Prostate gland (tissue), 2 donors: ENCODE results near the gene NOM1. TPM values are rescaled to one million over a fixed set of nuclear protein-coding genes. Genes with fewer than 3 reads are reported as not detected.

Source experiments
- DNase-seq: peaks from one replicate; pipeline ENCODE4 v3.0.0-alpha.2; 2019; ENCODE audit warnings: low spot score
- H3K27ac ChIP-seq, 2 donors: fragments of 200-600 bp; sonication (generic); 2 replicates each; pipeline ENCODE4 v1.5.1; 2017 to 2019
- H3K27me3 ChIP-seq: fragments of 200-600 bp; sonication (generic); replicated peaks from 2 replicates; pipeline ENCODE4 v1.5.1; 2019; ENCODE audit not compliant: insufficient read depth
- H3K36me3 ChIP-seq, 2 donors: fragments of 200-600 bp; sonication (generic); 1 replicate in 1 of 2; 2 replicates in 1 of 2; pipeline versions ENCODE4 v1.5.1 to v1.8.1; 2017 to 2019
- H3K4me1 ChIP-seq: fragments of 200-600 bp; sonication (generic); replicated peaks from 2 replicates; pipeline ENCODE4 v1.5.1; 2019
- H3K4me3 ChIP-seq, 2 donors: fragments of 200-600 bp; sonication (generic); 2 replicates each; pipeline ENCODE4 v1.5.1; 2017 to 2019
- H3K9me3 ChIP-seq: fragments of 200-600 bp; sonication (generic); 2 replicates; pipeline ENCODE4 v1.5.1; 2017
- POLR2A ChIP-seq: fragments of 450-650 bp; IDR thresholded peaks from one replicate; pipeline ENCODE4 v1.6.1; 2016; ENCODE audit warnings: antibody characterized with exemption, mild to moderate bottlenecking
- POLR2AphosphoS5 ChIP-seq: sonication (generic); formaldehyde crosslinking; IDR thresholded peaks from one replicate; pipeline ENCODE4 v1.6.1; 2017; ENCODE audit warnings: antibody characterized with exemption
- WGBS: methylation state at CpG from one replicate; pipeline ENCODE4 v1.1.5; 2018; 5-methylcytosine and 5-hydroxymethylcytosine counted together
- intact Hi-C: fragments of 100-400 bp; cut with DNase I; formaldehyde crosslinking; loops from one replicate; pipeline ENCODE4 v1.14.2; 2022
- total RNA-seq, 2 donors: library from RNA; depleted of rRNA; stranded (reverse); fragments of >200 nt; gene quantifications; one replicate each; pipeline ENCODE4 v1.1.0, GENCODE V29; 2016
- TF ChIP-seq, protein P1 (sequence below), 4 experiments: fragments of 200-600 bp in 2 of 4; fragments of 450-650 bp in 2 of 4; sonication (generic) in 2 of 4; IDR thresholded peaks; 1 replicate in 3 of 4; 2 replicates in 1 of 4; pipeline ENCODE4 v1.5.1; 2016 to 2019; ENCODE audit warnings: antibody characterized with exemption in 4 of 4, mild to moderate bottlenecking in 2 of 4, moderate library complexity in 2 of 4

The NOM1 gene
- total RNA-seq, 2 donors from 2014 or later, result 10.4 to 24.3 TPM

DNA sequence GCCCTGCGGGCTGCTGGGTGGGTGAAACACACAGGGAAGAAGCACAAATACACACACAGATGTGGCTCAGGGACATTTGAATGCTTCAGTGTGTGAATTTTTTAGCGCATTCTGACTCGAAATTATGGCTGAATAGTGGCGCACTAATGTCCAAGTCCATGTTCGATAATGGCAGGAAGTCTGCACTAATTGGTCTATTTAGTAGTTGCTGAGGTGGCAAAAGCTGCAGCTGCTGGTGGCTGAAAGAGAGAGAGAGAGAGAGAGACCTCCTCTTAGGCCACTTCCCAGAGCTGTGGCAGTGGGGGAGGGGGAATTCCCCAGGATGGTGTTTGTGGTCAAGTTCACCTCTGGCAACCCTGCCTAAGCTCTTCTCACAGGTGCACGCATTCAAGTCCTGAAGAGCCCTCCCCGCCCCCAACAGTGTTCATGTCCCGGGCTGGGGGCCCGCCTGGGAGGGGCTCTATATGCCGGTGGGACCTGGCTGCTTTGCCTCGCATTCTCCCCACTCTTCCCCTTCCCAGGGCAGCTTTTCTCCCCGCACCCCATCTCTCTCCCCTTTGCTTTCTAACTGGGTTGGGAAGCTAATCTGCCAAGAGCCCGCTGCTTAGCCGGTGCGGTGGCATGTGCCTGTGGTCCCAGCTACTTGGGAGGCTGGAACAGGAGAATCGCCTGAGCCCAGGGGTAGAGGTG lies 67.0 kb downstream of the NOM1 start:
- peaks cover 5% of the 10 kb centered on the region for H3K4me1 ChIP-seq
- H3K27me3 ChIP-seq, result peaks cover 45% of the 10 kb centered on the region
- DNase-seq, result no peak
- H3K4me3 ChIP-seq, result no peak overlapping the region
- TF ChIP-seq POLR2A (no peak), POLR2AphosphoS5 (no peak)
- TF ChIP-seq, protein P1, sequence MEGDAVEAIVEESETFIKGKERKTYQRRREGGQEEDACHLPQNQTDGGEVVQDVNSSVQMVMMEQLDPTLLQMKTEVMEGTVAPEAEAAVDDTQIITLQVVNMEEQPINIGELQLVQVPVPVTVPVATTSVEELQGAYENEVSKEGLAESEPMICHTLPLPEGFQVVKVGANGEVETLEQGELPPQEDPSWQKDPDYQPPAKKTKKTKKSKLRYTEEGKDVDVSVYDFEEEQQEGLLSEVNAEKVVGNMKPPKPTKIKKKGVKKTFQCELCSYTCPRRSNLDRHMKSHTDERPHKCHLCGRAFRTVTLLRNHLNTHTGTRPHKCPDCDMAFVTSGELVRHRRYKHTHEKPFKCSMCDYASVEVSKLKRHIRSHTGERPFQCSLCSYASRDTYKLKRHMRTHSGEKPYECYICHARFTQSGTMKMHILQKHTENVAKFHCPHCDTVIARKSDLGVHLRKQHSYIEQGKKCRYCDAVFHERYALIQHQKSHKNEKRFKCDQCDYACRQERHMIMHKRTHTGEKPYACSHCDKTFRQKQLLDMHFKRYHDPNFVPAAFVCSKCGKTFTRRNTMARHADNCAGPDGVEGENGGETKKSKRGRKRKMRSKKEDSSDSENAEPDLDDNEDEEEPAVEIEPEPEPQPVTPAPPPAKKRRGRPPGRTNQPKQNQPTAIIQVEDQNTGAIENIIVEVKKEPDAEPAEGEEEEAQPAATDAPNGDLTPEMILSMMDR (IDR thresholded peaks at IDR 0.05), result no peak
- H3K9me3 ChIP-seq, result no peaks in the 10 kb centered on the region
- 10% methylated on average over 16 of the region's 16 CpGs for WGBS
- intact Hi-C loops, result no loop called here
- H3K36me3 ChIP-seq, result no peaks in the 10 kb centered on the region
- no peak overlapping the region for H3K27ac ChIP-seq

DNA sequence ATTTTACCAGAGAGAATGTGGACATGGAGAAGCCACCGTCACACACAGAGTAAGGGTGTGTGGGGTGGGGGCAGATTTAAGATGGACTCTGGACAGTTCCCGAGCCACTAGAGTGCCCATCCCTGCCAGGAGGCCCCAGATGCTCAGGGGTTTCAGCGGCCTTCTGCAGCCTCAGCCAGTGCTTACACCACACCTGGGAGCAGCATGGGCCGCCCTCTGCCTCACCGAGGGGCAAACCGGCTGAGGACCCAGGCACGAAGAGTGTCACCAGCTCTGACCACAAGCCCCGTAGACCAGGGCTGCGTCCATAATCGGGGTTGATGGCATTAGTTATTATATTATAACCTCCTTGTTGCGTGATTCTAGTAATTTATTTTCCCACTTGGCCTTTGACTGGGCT lies 67.6 kb downstream of the NOM1 start:
- no peak overlapping the region for H3K27ac ChIP-seq
- no peak overlapping the region for H3K4me3 ChIP-seq
- peaks cover 50% of the 10 kb centered on the region for H3K27me3 ChIP-seq
- WGBS, result 22% methylated on average over 11 of the region's 11 CpGs
- H3K4me1 ChIP-seq, result peaks cover 5% of the 10 kb centered on the region
- intact Hi-C loops, result no loop called here
- no peaks in the 10 kb centered on the region for H3K9me3 ChIP-seq
- TF ChIP-seq POLR2A (no peak), POLR2AphosphoS5 (no peak)
- TF ChIP-seq, protein P1 (IDR thresholded peaks at IDR 0.05), result no peak
- no peak for DNase-seq
- no peaks in the 10 kb centered on the region for H3K36me3 ChIP-seq

DNA sequence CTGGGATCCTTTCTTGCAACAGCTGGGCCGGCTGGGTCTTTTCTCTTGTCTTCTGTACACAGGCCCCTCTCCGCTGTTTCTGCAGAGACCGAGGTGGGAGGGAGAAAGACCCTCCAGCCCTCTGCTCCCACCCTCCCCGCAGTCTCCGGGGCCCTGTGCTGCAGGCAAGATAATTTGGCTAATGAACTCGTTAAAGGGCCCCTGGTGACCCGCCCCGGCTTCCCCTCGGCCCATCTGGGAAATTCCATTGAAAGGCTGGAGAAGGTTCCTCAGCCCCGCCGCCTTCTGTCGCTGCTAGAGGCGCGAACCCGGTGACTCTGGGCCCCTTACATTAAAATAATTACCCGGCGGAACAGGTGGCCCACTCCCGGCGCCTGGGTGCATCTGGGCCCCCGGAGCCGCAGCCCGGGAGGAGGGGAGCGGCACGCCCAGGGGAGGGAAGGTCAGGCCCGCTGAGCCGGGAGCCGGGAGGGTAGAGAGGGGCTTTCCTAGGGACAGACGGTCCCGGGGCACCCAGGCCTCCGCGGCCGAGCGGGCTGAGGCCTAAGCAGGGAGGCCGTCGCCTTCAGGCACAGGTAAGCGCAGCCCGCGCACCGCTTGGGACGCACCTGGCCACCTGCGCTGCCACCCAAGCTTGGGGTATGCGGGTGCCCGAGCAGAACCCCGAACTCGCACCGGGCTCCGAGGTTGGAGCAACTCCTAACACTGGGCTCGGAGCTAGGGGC lies 68.3 kb downstream of the NOM1 start:
- Histone ChIP-seq H3K4me3 (no peak overlapping the region), H3K9me3 (no peaks in the 10 kb centered on the region), H3K36me3 (no peaks in the 10 kb centered on the region), H3K27ac (no peak overlapping the region), H3K27me3 (peaks cover 54% of the 10 kb centered on the region), H3K4me1 (peaks cover 9% of the 10 kb centered on the region)
- TF ChIP-seq, protein P1 (IDR thresholded peaks at IDR 0.05), result no peak
- TF ChIP-seq POLR2AphosphoS5 (no peak), POLR2A (no peak)
- intact Hi-C loops, result no loop called here
- DNase-seq, result no peak
- 1% methylated on average over 48 of the region's 48 CpGs for WGBS

DNA sequence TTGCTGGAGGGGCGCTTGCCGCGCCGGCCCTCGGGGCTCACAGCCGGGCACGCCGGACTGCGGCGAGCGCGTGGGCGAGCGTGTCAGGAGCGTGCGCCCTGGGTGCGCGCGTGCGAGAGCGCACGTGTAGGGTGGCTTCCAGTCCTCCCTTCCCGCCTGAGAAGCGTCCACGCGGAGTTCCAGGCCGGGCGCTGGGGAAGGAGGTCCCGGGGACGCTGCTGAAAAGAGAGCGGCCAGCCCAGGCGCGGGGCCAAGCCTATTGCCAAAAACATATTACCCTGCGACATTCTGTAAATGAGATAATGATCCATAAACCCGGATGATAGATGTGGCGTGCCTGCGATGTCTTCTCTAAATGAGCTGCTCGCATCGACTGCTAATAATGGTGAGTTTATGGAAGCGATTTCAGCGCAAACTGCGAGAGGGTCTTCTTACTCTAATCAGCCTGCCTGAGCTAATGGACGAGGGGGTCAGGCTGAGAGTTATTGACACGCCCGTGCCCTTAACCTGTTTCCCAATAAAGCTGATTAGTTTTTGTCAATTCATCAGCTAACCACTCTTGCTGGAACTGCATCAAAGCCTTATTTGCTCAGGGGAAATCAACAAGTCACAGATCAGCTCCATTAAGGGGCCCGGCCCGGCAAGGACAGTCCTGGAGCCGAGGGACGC lies 69.0 kb downstream of the NOM1 start:
- H3K27ac ChIP-seq, result no peak overlapping the region
- 3% methylated on average over 49 of the region's 49 CpGs for WGBS
- peaks cover 9% of the 10 kb centered on the region for H3K4me1 ChIP-seq
- H3K9me3 ChIP-seq, result no peaks in the 10 kb centered on the region
- TF ChIP-seq POLR2A, result no peak
- TF ChIP-seq, protein P1 (IDR thresholded peaks at IDR 0.05), result no peak
- TF ChIP-seq POLR2AphosphoS5, result no peak
- H3K27me3 ChIP-seq, result peaks cover 54% of the 10 kb centered on the region
- intact Hi-C loops, result no loop called here
- no peak for DNase-seq
- H3K4me3 ChIP-seq, result no peak overlapping the region
- H3K36me3 ChIP-seq, result no peaks in the 10 kb centered on the region
